ENCODE measurements around the gene BPHL. TPM values are rescaled to one million over a fixed set of nuclear protein-coding genes. Genes with fewer than 3 reads are reported as not detected.
A peak's percentile ranks its signal among the peaks of the same experiment; 100 is the strongest.
"Not testable (repeated sequence)": the region's sequence is repeated elsewhere in the genome, so short reads cannot be mapped to it uniquely, and the experiment has no call there.

BPHL gene
- total RNA-seq, 1 experiment from 2014 or later = 36.3 TPM

DNA sequence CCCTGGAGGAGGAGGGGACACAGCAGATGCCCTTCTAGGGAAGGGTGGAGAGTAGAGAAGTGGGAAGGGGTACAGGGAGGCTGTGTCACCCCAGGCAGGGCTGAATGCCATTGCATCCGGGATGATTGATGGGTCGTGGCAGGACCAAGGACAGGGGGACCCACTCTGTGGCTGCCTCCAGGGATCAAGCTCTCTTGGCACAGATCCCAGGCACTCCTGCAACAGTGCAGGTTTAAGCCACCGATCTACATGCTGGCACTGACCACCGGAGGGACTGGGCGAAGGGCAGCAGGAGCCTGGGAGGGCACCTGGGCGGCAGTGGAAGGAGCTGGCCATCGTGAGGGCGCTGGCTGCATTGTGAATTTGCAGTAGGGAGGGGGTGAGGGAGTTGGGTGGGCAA lies 61.4 kb downstream of the BPHL start:
- TF ChIP-seq, protein P1, sequence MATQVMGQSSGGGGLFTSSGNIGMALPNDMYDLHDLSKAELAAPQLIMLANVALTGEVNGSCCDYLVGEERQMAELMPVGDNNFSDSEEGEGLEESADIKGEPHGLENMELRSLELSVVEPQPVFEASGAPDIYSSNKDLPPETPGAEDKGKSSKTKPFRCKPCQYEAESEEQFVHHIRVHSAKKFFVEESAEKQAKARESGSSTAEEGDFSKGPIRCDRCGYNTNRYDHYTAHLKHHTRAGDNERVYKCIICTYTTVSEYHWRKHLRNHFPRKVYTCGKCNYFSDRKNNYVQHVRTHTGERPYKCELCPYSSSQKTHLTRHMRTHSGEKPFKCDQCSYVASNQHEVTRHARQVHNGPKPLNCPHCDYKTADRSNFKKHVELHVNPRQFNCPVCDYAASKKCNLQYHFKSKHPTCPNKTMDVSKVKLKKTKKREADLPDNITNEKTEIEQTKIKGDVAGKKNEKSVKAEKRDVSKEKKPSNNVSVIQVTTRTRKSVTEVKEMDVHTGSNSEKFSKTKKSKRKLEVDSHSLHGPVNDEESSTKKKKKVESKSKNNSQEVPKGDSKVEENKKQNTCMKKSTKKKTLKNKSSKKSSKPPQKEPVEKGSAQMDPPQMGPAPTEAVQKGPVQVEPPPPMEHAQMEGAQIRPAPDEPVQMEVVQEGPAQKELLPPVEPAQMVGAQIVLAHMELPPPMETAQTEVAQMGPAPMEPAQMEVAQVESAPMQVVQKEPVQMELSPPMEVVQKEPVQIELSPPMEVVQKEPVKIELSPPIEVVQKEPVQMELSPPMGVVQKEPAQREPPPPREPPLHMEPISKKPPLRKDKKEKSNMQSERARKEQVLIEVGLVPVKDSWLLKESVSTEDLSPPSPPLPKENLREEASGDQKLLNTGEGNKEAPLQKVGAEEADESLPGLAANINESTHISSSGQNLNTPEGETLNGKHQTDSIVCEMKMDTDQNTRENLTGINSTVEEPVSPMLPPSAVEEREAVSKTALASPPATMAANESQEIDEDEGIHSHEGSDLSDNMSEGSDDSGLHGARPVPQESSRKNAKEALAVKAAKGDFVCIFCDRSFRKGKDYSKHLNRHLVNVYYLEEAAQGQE (IDR thresholded peaks at IDR 0.05; ENCODE audit: insufficient read depth in 1 of 2, low read depth in 2 of 2, low read length in 1 of 2) = peak; percentile 44 to 56; a peak in 2 of 4 replicates
- in situ Hi-C loops (cut with HindIII; ENCODE audit: low pct_unique_long_range_greater_than_20kb, low sequenced_read_pairs); H3K9me3 ChIP-seq (ENCODE audit: control insufficient read depth, insufficient read depth, low read depth, low read length); H3K27me3 ChIP-seq (ENCODE audit: control insufficient read depth, insufficient read depth, low read length); H3K4me1 ChIP-seq (ENCODE audit: control insufficient read depth, insufficient read depth, low read length); H3K36me3 ChIP-seq (ENCODE audit: control insufficient read depth, insufficient read depth, low read length); CTCF ChIA-PET; H3K4me3 ChIP-seq (ENCODE audit: low read depth in 2 of 2, low read length in 2 of 2); POLR2A ChIA-PET; intact Hi-C loops (cut with micrococcal nuclease; ENCODE audit: unreplicated experiment); BruUV-seq (replicated peaks); H3K27ac ChIP-seq (ENCODE audit: low read length); DNase-seq (ENCODE audit: low read depth, low spot score): not testable (repeated sequence)
- ATAC-seq = peak; percentile 62; the same call in 1 of the 2 replicates

DNA sequence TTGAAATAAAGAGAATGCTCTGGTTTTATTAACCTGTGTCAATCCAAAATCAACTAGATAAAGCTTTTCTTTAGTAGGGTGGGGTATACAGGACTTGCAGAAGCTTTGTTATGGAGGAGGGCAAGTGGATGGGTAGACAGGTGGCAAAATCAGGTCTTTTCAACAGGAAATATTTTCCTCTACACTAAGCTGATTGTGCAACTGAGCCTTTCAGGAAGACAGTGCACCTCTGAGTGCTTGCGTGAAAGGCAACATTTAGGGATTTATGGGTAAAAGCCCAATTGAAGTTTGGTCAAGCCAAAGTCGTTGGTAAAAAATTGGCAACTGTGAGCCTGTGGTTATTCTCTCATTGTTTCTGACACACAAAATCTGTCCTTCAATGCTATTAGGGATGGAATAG lies 62.6 kb downstream of the BPHL start:
- in situ Hi-C loops (cut with HindIII; ENCODE audit: low pct_unique_long_range_greater_than_20kb, low sequenced_read_pairs) (no loop called here), intact Hi-C loops (cut with micrococcal nuclease; ENCODE audit: unreplicated experiment) (no loop called here)
- no TSS peak for BruUV-seq (replicated peaks)
- no peak for ATAC-seq
- H3K27me3 ChIP-seq (ENCODE audit: control insufficient read depth, insufficient read depth, low read length) = peaks cover 3% of the 10 kb centered on the region; the same call in 1 of the 2 replicates
- H3K4me1 ChIP-seq (ENCODE audit: control insufficient read depth, insufficient read depth, low read length) = no peaks in the 10 kb centered on the region
- ChIA-PET POLR2A (no interaction called here), CTCF (no interaction called here)
- H3K4me3 ChIP-seq (ENCODE audit: low read depth in 2 of 2, low read length in 2 of 2) = no peak overlapping the region
- H3K27ac ChIP-seq (ENCODE audit: low read length) = no peak overlapping the region
- DNase-seq (ENCODE audit: low read depth, low spot score) = no peak
- no peaks in the 10 kb centered on the region for H3K36me3 ChIP-seq (ENCODE audit: control insufficient read depth, insufficient read depth, low read length)
- no peaks in the 10 kb centered on the region for H3K9me3 ChIP-seq (ENCODE audit: control insufficient read depth, insufficient read depth, low read depth, low read length)
- TF ChIP-seq TCF7L2 (IDR thresholded peaks at IDR 0.05; ENCODE audit: low read depth, low read length) (no peak), POLR2AphosphoS5 (IDR thresholded peaks at IDR 0.05; ENCODE audit: low read depth, low read length) (no peak), SIN3A (IDR thresholded peaks at IDR 0.05; ENCODE audit: borderline replicate concordance, insufficient read depth, low read depth, low read length) (no peak)
- TF ChIP-seq, protein P1 (IDR thresholded peaks at IDR 0.05; ENCODE audit: insufficient read depth in 1 of 2, low read depth in 2 of 2, low read length in 1 of 2) = no peak
- TF ChIP-seq, protein P2, sequence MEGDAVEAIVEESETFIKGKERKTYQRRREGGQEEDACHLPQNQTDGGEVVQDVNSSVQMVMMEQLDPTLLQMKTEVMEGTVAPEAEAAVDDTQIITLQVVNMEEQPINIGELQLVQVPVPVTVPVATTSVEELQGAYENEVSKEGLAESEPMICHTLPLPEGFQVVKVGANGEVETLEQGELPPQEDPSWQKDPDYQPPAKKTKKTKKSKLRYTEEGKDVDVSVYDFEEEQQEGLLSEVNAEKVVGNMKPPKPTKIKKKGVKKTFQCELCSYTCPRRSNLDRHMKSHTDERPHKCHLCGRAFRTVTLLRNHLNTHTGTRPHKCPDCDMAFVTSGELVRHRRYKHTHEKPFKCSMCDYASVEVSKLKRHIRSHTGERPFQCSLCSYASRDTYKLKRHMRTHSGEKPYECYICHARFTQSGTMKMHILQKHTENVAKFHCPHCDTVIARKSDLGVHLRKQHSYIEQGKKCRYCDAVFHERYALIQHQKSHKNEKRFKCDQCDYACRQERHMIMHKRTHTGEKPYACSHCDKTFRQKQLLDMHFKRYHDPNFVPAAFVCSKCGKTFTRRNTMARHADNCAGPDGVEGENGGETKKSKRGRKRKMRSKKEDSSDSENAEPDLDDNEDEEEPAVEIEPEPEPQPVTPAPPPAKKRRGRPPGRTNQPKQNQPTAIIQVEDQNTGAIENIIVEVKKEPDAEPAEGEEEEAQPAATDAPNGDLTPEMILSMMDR (IDR thresholded peaks at IDR 0.05) = no peak

Measured in Panc1 (cell line).